D721Med (cell line): ENCODE data around the gene PDE1C.

Experiments
- DNase-seq: peaks from one replicate; pipeline ENCODE4 v3.0.0; 2011; ENCODE audit warnings: low spot score; ENCODE audit not compliant: insufficient read length
- FAIRE-seq: peaks from 2 replicates; lab custom pipeline; 2011; peaks lifted over from hg19 to GRCh38; lab: Jason Lieb, UNC
- CTCF ChIP-seq: IDR thresholded peaks from 2 replicates; pipeline ENCODE4 v1.5.1; 2012; ENCODE audit warnings: mild to moderate bottlenecking, control low read depth; ENCODE audit not compliant: insufficient read depth; ENCODE audit errors: missing control alignments

Gene PDE1C

GRCh38 chr7:31919678-31920369 is 150.4 kb downstream of the PDE1C start:
- TF ChIP-seq CTCF = no peak
- no peak for FAIRE-seq
- DNase-seq = no peak

- no peak for DNase-seq
- FAIRE-seq = no peak
- TF ChIP-seq CTCF = no peak
Observed at GRCh38 chr7:31918706-31919393, 151.4 kb downstream of the PDE1C start.

GRCh38 chr7:31917256-31917655 is 153.0 kb downstream of the PDE1C start:
- no peak for TF ChIP-seq CTCF
- no peak for DNase-seq
- FAIRE-seq = no peak

- FAIRE-seq (no peak), DNase-seq (no peak)
- no peak for TF ChIP-seq CTCF
Observed at GRCh38 chr7:31910191-31910590, 160.0 kb downstream of the PDE1C start.

- FAIRE-seq (no peak), DNase-seq (no peak)
- no peak for TF ChIP-seq CTCF
Observed at GRCh38 chr7:31906479-31907171, 163.6 kb downstream of the PDE1C start.

GRCh38 chr7:31903962-31904361 is 166.2 kb downstream of the PDE1C start:
- TF ChIP-seq CTCF = no peak
- DNase-seq (no peak), FAIRE-seq (no peak)
